Psoas muscle (tissue), 8 donors: ENCODE data around the gene OSTC. TPM values are rescaled to one million over a fixed set of nuclear protein-coding genes. Genes with fewer than 3 reads are reported as not detected.
A peak's percentile ranks its signal among the peaks of the same experiment; 100 is the strongest.

Experiments
- ATAC-seq, 4 donors: fragments of 200-7000 bp; cut with Tn5 transposase; one replicate each; pipeline ENCODE4 v1.9.1; 2020; ENCODE audit warnings: moderate library complexity in 3 of 4, mild to moderate bottlenecking in 2 of 4
- DNase-seq, 2 donors: peaks; one replicate each; pipeline ENCODE4 v3.0.0-alpha.2; 2020
- H3K27ac ChIP-seq: fragments of 200-600 bp; one replicate; pipeline ENCODE4 v1.8.0; 2022
- H3K27me3 ChIP-seq, 3 donors: fragments of 200-600 bp in 1 of 3; one replicate each; pipeline versions ENCODE4 v1.6.1 to v1.8.0; 2013 to 2022; ENCODE audit warnings: low read length in 2 of 3, mild to moderate bottlenecking in 2 of 3, moderate library complexity in 1 of 3; ENCODE audit not compliant: insufficient read depth in 3 of 3
- H3K36me3 ChIP-seq, 2 donors: fragments of 200-600 bp in 1 of 2; one replicate each; pipeline versions ENCODE4 v1.6.1 to v1.8.0; 2013 to 2022; ENCODE audit warnings: low read depth in 1 of 2, mild to moderate bottlenecking in 1 of 2, moderate library complexity in 1 of 2; ENCODE audit not compliant: insufficient read depth in 1 of 2
- H3K4me1 ChIP-seq: fragments of 200-600 bp; one replicate; pipeline ENCODE4 v1.8.0; 2022
- H3K4me3 ChIP-seq: fragments of 200-600 bp; one replicate; pipeline ENCODE4 v1.8.0; 2022; ENCODE audit warnings: mild to moderate bottlenecking
- H3K9me3 ChIP-seq: fragments of 200-600 bp; one replicate; pipeline ENCODE4 v1.8.0; 2022
- WGBS, 3 donors: extraction: QIAGEN DNeasy Blood & Tissue Kit; methylation state at CpG; one replicate each; pipeline versions ENCODE4 v1.1.6 to v1.1.7; 2013; 5-methylcytosine and 5-hydroxymethylcytosine counted together
- intact Hi-C, 2 donors: fragments of 100-400 bp; cut with DNase I; formaldehyde crosslinking; loops; one replicate each; pipeline versions ENCODE4 v1.11.0 to v1.14.2; 2022
- polyA plus RNA-seq, 3 donors: library from polyadenylated mRNA; stranded (reverse); fragments of 200-250 nt; gene quantifications; one replicate each; pipeline ENCODE4 v1.2.3, GENCODE V29; 2013
- total RNA-seq, 4 donors: library from RNA; stranded (reverse); fragmentation: NEBNext Ultra II Directional in 2 of 4; extraction: Animal tissue kit (Norgen Biotek cat#: 25700) in 2 of 4; gene quantifications; one replicate each; pipeline versions ENCODE4 v1.2.1 to v1.2.4, GENCODE V29; 2021 to 2023
- TF ChIP-seq, protein P1 (sequence below): fragments of 200-600 bp; IDR thresholded peaks from one replicate; pipeline ENCODE4 v1.8.0; 2022; ENCODE audit warnings: antibody characterized with exemption
- donor health status: healthy with polysubstance abuse.
- donor health status: DM: no; HTN: no; CAD: no; lungs with moderate emphysema.
- donor health status: Bipolar disorder and iron deficiency.
- donor health status: healthy.
- donor health status: DM: yes; HTN: yes; CAD: no.
- donor health status: DM: no; HTN: no; CAD: no.
- donor health status: DM: no; HTN: no; CAD: no.
- donor health status: DM: yes; HTN: yes; CAD: no.

The OSTC gene
- total and polyA plus RNA-seq, 7 donors = 17.6 to 86.3 (median 29.8) TPM

DNA sequence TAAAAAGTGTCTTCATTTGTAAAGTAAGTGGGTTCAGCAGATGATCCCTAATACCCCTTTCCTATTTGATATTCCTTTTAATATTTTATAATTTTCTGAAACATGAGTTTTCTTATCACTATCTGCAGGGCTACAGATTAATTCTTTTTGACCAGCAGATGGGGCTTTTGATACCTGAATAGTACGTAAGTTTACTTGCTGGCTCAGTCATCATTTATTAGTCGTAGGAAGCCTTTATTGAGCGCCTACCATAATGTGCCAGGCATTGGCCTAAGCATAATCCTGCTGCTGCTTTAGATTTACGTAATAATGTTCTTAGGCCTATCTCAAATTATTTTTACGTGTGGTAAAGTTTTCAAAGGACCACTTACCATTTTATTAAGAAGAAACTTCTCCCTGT, 33.1 kb downstream of the OSTC start:
- H3K9me3 ChIP-seq = no peaks in the 10 kb centered on the region
- H3K4me1 ChIP-seq = no peaks in the 10 kb centered on the region
- WGBS, 3 donors = 26 to 33% (median 29%) methylated on average over 5 of the region's 5 CpGs
- H3K4me3 ChIP-seq = no peak overlapping the region
- intact Hi-C loops = loop anchor here (5.0 to 10.0 kb wide), 3 partner anchors 719 to 1161 kb away; partner anchors contain the start of gene LRIT3 (in 1 of the 2)
- H3K27me3 ChIP-seq = no peaks in the 10 kb centered on the region
- no peaks in the 10 kb centered on the region for H3K36me3 ChIP-seq
- H3K27ac ChIP-seq = no peak overlapping the region
- DNase-seq (no peak), ATAC-seq (peak in 1 of 4 donors; percentile 62)
- TF ChIP-seq, protein P1, sequence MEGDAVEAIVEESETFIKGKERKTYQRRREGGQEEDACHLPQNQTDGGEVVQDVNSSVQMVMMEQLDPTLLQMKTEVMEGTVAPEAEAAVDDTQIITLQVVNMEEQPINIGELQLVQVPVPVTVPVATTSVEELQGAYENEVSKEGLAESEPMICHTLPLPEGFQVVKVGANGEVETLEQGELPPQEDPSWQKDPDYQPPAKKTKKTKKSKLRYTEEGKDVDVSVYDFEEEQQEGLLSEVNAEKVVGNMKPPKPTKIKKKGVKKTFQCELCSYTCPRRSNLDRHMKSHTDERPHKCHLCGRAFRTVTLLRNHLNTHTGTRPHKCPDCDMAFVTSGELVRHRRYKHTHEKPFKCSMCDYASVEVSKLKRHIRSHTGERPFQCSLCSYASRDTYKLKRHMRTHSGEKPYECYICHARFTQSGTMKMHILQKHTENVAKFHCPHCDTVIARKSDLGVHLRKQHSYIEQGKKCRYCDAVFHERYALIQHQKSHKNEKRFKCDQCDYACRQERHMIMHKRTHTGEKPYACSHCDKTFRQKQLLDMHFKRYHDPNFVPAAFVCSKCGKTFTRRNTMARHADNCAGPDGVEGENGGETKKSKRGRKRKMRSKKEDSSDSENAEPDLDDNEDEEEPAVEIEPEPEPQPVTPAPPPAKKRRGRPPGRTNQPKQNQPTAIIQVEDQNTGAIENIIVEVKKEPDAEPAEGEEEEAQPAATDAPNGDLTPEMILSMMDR = peak; percentile 34

DNA sequence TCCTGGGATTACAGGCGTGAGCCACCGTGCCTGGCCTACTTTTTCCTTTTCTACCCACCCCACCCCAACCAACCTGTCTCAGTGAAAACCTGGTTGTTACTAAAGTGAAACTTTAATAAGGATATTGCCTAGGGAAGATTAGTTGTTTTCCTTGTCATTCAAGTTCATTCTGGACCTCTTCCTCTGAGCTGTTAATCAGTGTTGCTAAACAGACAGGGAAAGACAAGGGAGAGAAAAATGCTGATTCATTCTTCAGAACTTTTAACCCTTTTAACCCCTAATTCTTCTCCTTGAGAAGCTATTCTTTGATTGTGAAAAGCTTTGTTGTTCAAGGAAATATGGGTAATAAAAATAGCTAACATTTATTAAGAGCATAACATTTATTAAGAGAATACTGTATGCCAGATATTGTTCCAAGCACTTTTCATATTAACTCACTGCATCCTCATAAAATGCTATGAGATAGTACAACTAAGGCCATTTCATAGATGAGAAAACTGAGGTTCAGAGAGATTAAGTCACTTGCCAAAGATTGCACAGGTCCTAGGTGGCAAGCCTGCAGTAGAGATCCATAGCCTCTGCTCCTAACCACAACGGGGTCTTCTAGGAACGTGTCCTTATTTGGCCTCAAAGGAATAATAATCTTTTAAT, 34.8 kb downstream of the OSTC start:
- Histone ChIP-seq H3K27ac (no peak overlapping the region), H3K36me3 (no peaks in the 10 kb centered on the region), H3K4me1 (no peaks in the 10 kb centered on the region), H3K27me3 (no peaks in the 10 kb centered on the region), H3K4me3 (no peak overlapping the region), H3K9me3 (no peaks in the 10 kb centered on the region)
- DNase-seq (no peak), ATAC-seq (no peak)
- TF ChIP-seq, protein P1 = no peak
- intact Hi-C loops = loop anchor here in 1 of 2 donors (10.0 kb wide), 1 partner anchor 1160 kb away; the partner anchor contains the start of gene LRIT3
- 89 to 92% (median 91%) methylated on average over 4 of the region's 4 CpGs for WGBS, 3 donors

DNA sequence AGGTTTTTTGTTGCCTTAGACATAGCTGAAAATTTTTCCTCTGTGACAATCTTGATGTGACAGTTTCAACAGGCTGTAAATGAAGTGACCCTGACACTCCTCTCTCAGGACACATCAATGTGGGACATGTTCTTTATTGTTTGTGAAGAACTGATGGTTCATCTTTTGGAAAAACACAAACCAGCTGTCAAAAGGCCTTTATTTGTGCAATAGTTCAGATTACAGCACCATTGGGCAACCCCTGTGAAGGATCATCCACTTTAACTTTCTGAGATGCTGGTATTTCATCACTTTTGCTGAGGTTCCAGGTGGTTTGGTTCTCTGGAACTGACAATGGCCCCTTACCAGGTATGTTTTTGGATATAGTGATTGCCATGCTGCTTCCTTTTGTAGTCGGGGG, 40.3 kb downstream of the OSTC start:
- WGBS, 3 donors = 53 to 81% (median 64%) methylated on average over 1 of the region's 1 CpG
- H3K27me3 ChIP-seq = no peaks in the 10 kb centered on the region
- no peaks in the 10 kb centered on the region for H3K4me1 ChIP-seq
- no peaks in the 10 kb centered on the region for H3K9me3 ChIP-seq
- no peak for ATAC-seq
- intact Hi-C loops = no loop called here
- H3K4me3 ChIP-seq = no peak overlapping the region
- TF ChIP-seq, protein P1 = no peak
- no peak for DNase-seq
- no peaks in the 10 kb centered on the region for H3K36me3 ChIP-seq
- H3K27ac ChIP-seq = no peak overlapping the region

DNA sequence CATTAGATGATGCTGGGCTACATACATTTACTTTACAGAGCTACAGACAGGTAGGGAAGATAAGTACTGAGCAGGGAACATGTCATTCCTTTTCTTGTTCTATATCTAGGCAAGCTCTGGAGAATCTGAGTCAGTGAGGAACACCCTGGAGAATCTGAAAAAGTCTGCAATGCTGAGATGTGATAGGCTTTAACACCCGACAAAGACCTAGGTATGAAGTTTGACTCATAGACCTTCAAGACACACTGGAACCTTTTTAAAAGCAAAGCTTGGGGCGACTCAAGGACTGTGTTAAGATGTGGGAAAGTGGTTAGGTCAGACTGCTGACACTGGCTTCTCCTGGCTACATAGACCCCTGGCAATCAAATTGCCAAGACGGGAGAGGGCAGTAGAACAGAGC, 42.8 kb downstream of the OSTC start:
- Histone ChIP-seq H3K27me3 (no peaks in the 10 kb centered on the region), H3K36me3 (no peaks in the 10 kb centered on the region), H3K9me3 (no peaks in the 10 kb centered on the region), H3K4me1 (no peaks in the 10 kb centered on the region), H3K27ac (no peak overlapping the region), H3K4me3 (no peak overlapping the region)
- ATAC-seq (no peak), DNase-seq (no peak)
- TF ChIP-seq, protein P1 = no peak
- 85 to 91% (median 89%) methylated on average over 3 of the region's 3 CpGs for WGBS, 3 donors
- intact Hi-C loops = no loop called here

DNA sequence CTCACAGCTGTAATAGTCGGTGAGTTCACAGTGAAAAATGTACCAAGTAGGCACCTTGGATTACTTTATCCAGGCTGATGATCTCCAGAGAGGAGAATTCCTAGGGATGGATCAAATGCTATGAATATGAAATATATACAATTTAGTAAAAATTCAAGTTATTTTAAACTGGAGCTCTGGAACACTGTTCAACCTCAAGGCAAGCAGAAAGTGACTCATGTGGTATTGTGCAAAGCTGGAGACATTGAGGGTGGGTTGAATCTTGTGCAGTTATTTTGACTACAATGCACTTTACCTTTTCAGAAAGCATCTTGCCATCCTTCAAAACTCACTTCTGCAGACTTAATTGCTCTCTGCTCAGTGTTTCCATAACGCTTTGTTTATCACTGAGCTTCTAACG, 43.4 kb downstream of the OSTC start:
- Histone ChIP-seq H3K4me3 (no peak overlapping the region), H3K4me1 (no peaks in the 10 kb centered on the region), H3K27me3 (no peaks in the 10 kb centered on the region), H3K27ac (no peak overlapping the region), H3K9me3 (no peaks in the 10 kb centered on the region), H3K36me3 (no peaks in the 10 kb centered on the region)
- TF ChIP-seq, protein P1 = no peak
- WGBS, 3 donors = 78 to 87% (median 82%) methylated on average over 3 of the region's 3 CpGs
- intact Hi-C loops = no loop called here
- no peak for DNase-seq
- ATAC-seq = no peak
